ENCODE measurements around the gene REL.
"Not testable (repeated sequence)": the region's sequence is repeated elsewhere in the genome, so short reads cannot be mapped to it uniquely, and the experiment has no call there.

Gene REL

DNA sequence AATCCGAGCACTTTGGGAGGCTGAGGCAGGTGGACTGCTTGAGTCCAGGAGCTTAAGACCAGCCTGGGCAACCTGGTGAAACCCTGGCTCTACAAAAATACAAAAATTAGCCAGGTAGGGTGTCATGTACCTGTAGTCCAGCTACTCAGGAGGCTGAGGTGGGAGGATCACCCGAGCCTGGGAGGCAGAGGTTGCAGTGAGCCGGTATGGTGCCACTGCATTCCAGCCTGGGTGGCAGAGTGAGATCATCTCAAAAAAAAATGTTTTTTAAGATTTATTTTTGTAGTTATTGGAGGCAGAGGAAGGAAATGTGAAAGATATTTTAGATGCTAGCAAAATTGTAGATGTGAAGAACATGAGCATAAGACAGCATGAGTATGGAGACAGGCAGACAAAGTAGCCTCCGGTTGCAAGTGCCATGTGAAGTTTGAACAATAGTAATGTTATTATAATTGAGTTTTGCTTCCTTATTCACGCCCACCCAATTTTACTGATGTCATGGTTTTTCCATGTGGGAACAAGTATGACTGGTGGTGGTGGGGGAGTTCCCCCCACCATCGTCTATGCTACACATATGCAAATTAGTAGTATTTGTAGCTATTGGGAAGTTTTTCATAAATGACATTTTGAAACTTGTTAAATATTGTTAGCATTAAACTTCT is 18.0 kb downstream of the REL start:
- ATAC-seq (ENCODE audit: insufficient read depth, low read depth): no peak
- no peaks in the 10 kb centered on the region for H3K27me3 ChIP-seq (ENCODE audit: insufficient read depth, low read length, poor library complexity)
- no peak overlapping the region for H3K27ac ChIP-seq (ENCODE audit: low read length)
- H3K9me3 ChIP-seq (ENCODE audit: insufficient read depth, low read length, severe bottlenecking): no peaks in the 10 kb centered on the region
- H3K4me2 ChIP-seq (ENCODE audit: insufficient read depth, low read length): no peak overlapping the region
- H4K20me1 ChIP-seq (ENCODE audit: insufficient read depth, low read length): no peaks in the 10 kb centered on the region
- no peak for TF ChIP-seq EZH2 (IDR thresholded peaks at IDR 0.05; ENCODE audit: borderline replicate concordance, low read depth, low read length, severe bottlenecking)
- TF ChIP-seq, protein P1, sequence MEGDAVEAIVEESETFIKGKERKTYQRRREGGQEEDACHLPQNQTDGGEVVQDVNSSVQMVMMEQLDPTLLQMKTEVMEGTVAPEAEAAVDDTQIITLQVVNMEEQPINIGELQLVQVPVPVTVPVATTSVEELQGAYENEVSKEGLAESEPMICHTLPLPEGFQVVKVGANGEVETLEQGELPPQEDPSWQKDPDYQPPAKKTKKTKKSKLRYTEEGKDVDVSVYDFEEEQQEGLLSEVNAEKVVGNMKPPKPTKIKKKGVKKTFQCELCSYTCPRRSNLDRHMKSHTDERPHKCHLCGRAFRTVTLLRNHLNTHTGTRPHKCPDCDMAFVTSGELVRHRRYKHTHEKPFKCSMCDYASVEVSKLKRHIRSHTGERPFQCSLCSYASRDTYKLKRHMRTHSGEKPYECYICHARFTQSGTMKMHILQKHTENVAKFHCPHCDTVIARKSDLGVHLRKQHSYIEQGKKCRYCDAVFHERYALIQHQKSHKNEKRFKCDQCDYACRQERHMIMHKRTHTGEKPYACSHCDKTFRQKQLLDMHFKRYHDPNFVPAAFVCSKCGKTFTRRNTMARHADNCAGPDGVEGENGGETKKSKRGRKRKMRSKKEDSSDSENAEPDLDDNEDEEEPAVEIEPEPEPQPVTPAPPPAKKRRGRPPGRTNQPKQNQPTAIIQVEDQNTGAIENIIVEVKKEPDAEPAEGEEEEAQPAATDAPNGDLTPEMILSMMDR (IDR thresholded peaks at IDR 0.05; ENCODE audit: borderline replicate concordance, extremely low read depth, low read length, poor library complexity, severe bottlenecking): no peak
- H3K36me3 ChIP-seq (ENCODE audit: insufficient read depth, low read length): peaks cover 49% of the 10 kb centered on the region
- H3K4me3 ChIP-seq (ENCODE audit: low read depth in 1 of 2, low read length in 2 of 2): no peak overlapping the region
- no peak for DNase-seq
- no peak overlapping the region for H3K9ac ChIP-seq (ENCODE audit: low read depth, low read length)
- no peaks in the 10 kb centered on the region for H3K4me1 ChIP-seq (ENCODE audit: insufficient read depth, low read length)
- H3K79me2 ChIP-seq (ENCODE audit: insufficient read depth, low read length): no peaks in the 10 kb centered on the region
- no peak overlapping the region for H2AFZ ChIP-seq (ENCODE audit: low read depth, low read length)

DNA sequence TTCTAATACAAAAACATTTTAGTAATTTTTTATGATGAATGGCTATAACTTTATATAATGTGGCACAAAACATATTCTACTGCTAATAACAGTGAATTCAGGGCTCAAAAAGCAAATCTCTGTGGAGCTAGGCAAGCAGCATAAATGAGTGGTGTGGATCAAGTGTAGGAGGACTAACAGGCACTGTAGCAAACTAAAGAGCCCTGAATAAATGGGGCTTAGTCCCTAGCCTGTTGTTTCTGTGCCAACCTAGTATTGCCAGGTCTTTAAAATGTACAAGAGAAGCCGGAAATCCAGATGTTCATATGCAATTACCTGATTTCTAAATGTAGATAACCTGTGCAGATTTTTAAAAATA is 18.5 kb downstream of the REL start:
- Histone ChIP-seq H3K4me3 (ENCODE audit: low read depth in 1 of 2, low read length in 2 of 2) (no peak overlapping the region), H2AFZ (ENCODE audit: low read depth, low read length) (no peak overlapping the region), H3K36me3 (ENCODE audit: insufficient read depth, low read length) (peaks cover 45% of the 10 kb centered on the region), H3K79me2 (ENCODE audit: insufficient read depth, low read length) (no peaks in the 10 kb centered on the region), H3K27me3 (ENCODE audit: insufficient read depth, low read length, poor library complexity) (no peaks in the 10 kb centered on the region), H3K4me2 (ENCODE audit: insufficient read depth, low read length) (no peak overlapping the region), H3K9me3 (ENCODE audit: insufficient read depth, low read length, severe bottlenecking) (no peaks in the 10 kb centered on the region), H3K9ac (ENCODE audit: low read depth, low read length) (no peak overlapping the region), H3K4me1 (ENCODE audit: insufficient read depth, low read length) (no peaks in the 10 kb centered on the region), H3K27ac (ENCODE audit: low read length) (no peak overlapping the region), H4K20me1 (ENCODE audit: insufficient read depth, low read length) (no peaks in the 10 kb centered on the region)
- no peak for TF ChIP-seq EZH2 (IDR thresholded peaks at IDR 0.05; ENCODE audit: borderline replicate concordance, low read depth, low read length, severe bottlenecking)
- TF ChIP-seq, protein P1 (IDR thresholded peaks at IDR 0.05; ENCODE audit: borderline replicate concordance, extremely low read depth, low read length, poor library complexity, severe bottlenecking): no peak
- DNase-seq (no peak), ATAC-seq (ENCODE audit: insufficient read depth, low read depth) (no peak)

DNA sequence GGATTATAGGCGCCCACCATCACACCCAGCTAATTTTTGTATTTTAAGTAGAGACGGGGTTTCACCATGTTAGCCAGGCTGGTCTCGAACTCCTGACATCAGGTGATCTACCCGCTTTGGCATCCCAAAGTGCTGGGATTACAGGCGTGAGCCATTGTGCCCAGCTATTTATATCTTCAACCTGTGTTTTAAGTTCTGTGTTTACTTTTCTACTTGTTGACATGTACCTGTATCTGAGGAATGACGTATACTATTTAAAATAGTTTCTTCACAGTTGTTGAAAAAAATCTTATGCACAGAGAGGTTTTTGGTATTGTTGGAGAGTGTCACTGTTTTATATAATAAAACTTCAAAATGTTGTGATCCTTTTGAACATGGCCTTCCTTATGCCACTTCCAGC is 19.9 kb downstream of the REL start:
- H3K36me3 ChIP-seq (ENCODE audit: insufficient read depth, low read length): peaks cover 41% of the 10 kb centered on the region
- not testable (repeated sequence) for H3K27me3 ChIP-seq (ENCODE audit: insufficient read depth, low read length, poor library complexity); H3K9me3 ChIP-seq (ENCODE audit: insufficient read depth, low read length, severe bottlenecking); ATAC-seq (ENCODE audit: insufficient read depth, low read depth); H3K79me2 ChIP-seq (ENCODE audit: insufficient read depth, low read length); H3K27ac ChIP-seq (ENCODE audit: low read length); H3K4me2 ChIP-seq (ENCODE audit: insufficient read depth, low read length); H3K9ac ChIP-seq (ENCODE audit: low read depth, low read length); H4K20me1 ChIP-seq (ENCODE audit: insufficient read depth, low read length); H3K4me1 ChIP-seq (ENCODE audit: insufficient read depth, low read length); H3K4me3 ChIP-seq (ENCODE audit: low read depth in 1 of 2, low read length in 2 of 2); DNase-seq; H2AFZ ChIP-seq (ENCODE audit: low read depth, low read length)

DNA sequence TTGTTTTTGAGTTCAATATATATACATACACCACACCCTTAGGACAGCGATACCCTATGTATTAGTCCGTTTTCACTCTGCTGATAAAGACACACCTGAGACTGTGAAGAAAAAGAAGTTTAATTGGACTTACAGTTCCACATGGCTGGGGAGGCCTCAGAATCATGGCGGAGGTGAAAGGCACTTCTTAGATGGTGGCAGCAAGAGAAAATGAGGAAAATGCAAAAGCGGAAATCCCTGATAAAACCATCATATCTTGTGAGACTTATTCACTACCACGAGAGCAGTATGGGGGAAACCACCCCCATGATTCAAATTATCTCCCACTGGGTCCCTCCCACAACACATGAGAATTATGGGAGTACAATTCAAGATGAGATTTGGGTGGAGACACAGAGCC is 24.5 kb downstream of the REL start:
- H3K27ac ChIP-seq (ENCODE audit: low read length): not testable (repeated sequence)

More for the DNA sequence above, 24.5 kb downstream of the REL start:
- H3K9ac ChIP-seq (ENCODE audit: low read depth, low read length); H3K27me3 ChIP-seq (ENCODE audit: insufficient read depth, low read length, poor library complexity); H4K20me1 ChIP-seq (ENCODE audit: insufficient read depth, low read length); H3K4me2 ChIP-seq (ENCODE audit: insufficient read depth, low read length); DNase-seq; H3K4me3 ChIP-seq (ENCODE audit: low read depth in 1 of 2, low read length in 2 of 2); H2AFZ ChIP-seq (ENCODE audit: low read depth, low read length); ATAC-seq (ENCODE audit: insufficient read depth, low read depth); H3K79me2 ChIP-seq (ENCODE audit: insufficient read depth, low read length); H3K9me3 ChIP-seq (ENCODE audit: insufficient read depth, low read length, severe bottlenecking); H3K4me1 ChIP-seq (ENCODE audit: insufficient read depth, low read length): not testable (repeated sequence)
- peaks cover 24% of the 10 kb centered on the region; the same call in 1 of the 2 replicates for H3K36me3 ChIP-seq (ENCODE audit: insufficient read depth, low read length)

Measured in DND-41 (cell line).